Measurements from ENCODE around the gene COL1A2.

GRCh38 chr7:94446308-94446707 lies 51.6 kb downstream of the COL1A2 start:
- TF ChIP-seq POLR2AphosphoS5 (IDR thresholded peaks at IDR 0.05; ENCODE audit: low read depth, low read length) = no peak
- TF ChIP-seq POLR2A (IDR thresholded peaks at IDR 0.05; ENCODE audit: low read depth, low read length) = no peak
- TF ChIP-seq TAF1 (IDR thresholded peaks at IDR 0.05; ENCODE audit: borderline replicate concordance, low read depth, low read length) = no peak
